ENCODE results near the gene RPUSD4. TPM values are rescaled to one million over a fixed set of nuclear protein-coding genes. Genes with fewer than 3 reads are reported as not detected.

RPUSD4 gene
- total RNA-seq, 4 donors from 2014 or later = 18.3 to 29.6 (median 23.3) TPM

DNA sequence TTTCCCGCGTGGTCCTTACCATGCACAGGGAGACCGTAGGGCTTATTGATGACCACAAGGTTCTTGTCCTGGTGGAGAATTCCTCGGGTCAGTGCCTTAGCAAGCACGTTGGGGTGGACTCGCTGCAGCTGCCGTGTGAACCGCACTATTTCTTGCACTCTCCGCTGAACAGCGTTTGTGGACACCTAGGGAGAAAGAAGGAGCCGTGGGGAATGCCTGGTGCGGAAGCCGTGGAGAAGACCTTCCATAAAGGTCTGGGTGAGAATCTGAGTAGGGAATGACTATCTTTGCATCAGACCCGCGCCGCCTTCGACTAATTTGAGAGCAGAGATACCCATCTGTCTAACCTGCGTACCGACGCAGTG, 597 bp downstream of the RPUSD4 start:
- 5 to 6% methylated on average over 17 to 20 of the region's 20 CpGs for WGBS, 2 donors
- Histone ChIP-seq H3K4me3 (peak overlapping the region; percentile 91 to 96 (median 94)), H3K36me3 (peaks cover 0 to 42% (median 0%) of the 10 kb centered on the region in 3 donors), H3K4me1 (peaks cover 0 to 39% (median 14%) of the 10 kb centered on the region in 4 donors), H3K9me3 (no peaks in the 10 kb centered on the region), H3K27ac (peak overlapping the region in 3 of 4 donors; percentile 21 to 80 (median 76)), H3K27me3 (no peaks in the 10 kb centered on the region)
- no peak for TF ChIP-seq CTCF (IDR thresholded peaks at IDR 0.05)
- TF ChIP-seq EP300 (IDR thresholded peaks at IDR 0.05) = no peak
- TF ChIP-seq POLR2A (IDR thresholded peaks at IDR 0.05) = no peak
- no peak for DNase-seq (ENCODE audit: low spot score in 2 of 2)

DNA sequence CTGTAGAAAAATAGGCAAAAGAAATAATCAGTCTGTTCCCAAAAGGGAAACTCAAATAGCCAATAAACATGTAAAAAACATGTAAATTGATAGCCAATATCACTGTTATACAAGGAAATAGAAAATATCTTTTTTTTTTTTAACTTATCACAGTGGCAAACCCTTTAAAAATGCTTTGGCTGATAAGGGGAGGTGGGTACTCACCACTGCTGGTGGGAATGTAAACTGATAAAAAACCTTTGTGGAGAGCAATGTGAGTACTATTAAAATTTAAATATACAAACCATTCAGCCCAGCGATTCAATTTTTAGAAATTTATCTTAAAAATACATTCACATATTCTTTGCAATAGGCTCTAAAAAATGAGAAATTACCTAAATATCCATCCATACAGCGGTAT, 3.6 kb downstream of the RPUSD4 start:
- Histone ChIP-seq H3K9me3 (no peaks in the 10 kb centered on the region), H3K4me3 (no peak overlapping the region), H3K4me1 (peaks cover 0 to 26% (median 12%) of the 10 kb centered on the region in 4 donors), H3K27ac (no peak overlapping the region), H3K27me3 (no peaks in the 10 kb centered on the region), H3K36me3 (peaks cover 2 to 72% (median 10%) of the 10 kb centered on the region in 3 donors)
- WGBS, 2 donors = 96 to 98% methylated on average over 2 of the region's 2 CpGs
- TF ChIP-seq EP300 (IDR thresholded peaks at IDR 0.05) (no peak), CTCF (IDR thresholded peaks at IDR 0.05) (no peak), POLR2A (IDR thresholded peaks at IDR 0.05) (no peak)
- no peak for DNase-seq (ENCODE audit: low spot score in 2 of 2)

GRCh38 chr11:126205359-126205758, 6.1 kb downstream of the RPUSD4 start:
- no peak for TF ChIP-seq EP300 (IDR thresholded peaks at IDR 0.05)
- TF ChIP-seq POLR2A (IDR thresholded peaks at IDR 0.05) = no peak
- TF ChIP-seq CTCF (IDR thresholded peaks at IDR 0.05) = no peak
- Histone ChIP-seq H3K4me1 (peaks cover 0 to 9% (median under 1%) of the 10 kb centered on the region in 4 donors), H3K36me3 (peaks cover 8 to 97% (median 10%) of the 10 kb centered on the region in 3 donors), H3K27ac (no peak overlapping the region), H3K9me3 (no peaks in the 10 kb centered on the region), H3K27me3 (no peaks in the 10 kb centered on the region), H3K4me3 (no peak overlapping the region)
- WGBS, 2 donors = 96 to 97% methylated on average over 14 of the region's 14 CpGs
- no peak for DNase-seq (ENCODE audit: low spot score in 2 of 2)

DNA sequence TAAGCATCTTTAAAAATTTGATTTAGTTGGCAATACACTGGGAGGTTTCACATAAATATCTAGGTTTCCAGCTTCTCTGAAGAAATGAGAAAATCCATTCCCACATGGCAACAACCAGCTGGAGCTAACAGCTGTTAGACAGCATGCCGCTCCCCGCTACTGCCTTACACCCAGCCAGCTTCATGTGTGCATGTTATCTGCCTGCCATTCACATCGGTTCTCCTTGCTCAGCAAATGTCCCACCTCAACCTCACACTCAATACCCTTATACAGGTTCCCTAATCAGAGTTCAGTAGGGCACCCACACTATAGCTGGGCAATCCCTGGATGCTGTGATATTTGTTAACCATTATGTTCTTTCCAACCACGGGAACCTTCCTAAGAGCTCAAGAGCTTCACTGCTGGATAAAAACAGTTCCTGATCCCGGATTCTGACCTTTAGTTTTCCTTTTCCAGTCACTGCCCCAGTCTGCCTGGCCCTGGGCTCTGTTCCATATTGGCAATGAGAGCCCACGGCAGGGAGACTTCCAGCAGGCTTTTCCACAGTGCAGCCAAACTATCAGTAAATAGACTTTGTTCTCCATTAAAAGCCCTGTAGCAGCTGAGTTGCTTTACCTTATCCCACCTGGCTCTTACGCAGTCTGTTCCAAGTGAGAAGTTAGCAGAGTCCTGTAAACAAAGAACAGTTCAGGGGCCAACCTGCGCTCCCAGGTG, 8.6 kb downstream of the RPUSD4 start:
- Histone ChIP-seq H3K27me3 (no peaks in the 10 kb centered on the region), H3K27ac (no peak overlapping the region), H3K4me3 (no peak overlapping the region), H3K36me3 (peaks cover 8 to 100% (median 16%) of the 10 kb centered on the region in 3 donors), H3K4me1 (no peaks in the 10 kb centered on the region), H3K9me3 (no peaks in the 10 kb centered on the region)
- WGBS, 2 donors = 85 to 88% methylated on average over 8 of the region's 8 CpGs
- DNase-seq (ENCODE audit: low spot score in 2 of 2) = no peak
- no peak for TF ChIP-seq POLR2A (IDR thresholded peaks at IDR 0.05)
- no peak for TF ChIP-seq EP300 (IDR thresholded peaks at IDR 0.05)
- no peak for TF ChIP-seq CTCF (IDR thresholded peaks at IDR 0.05)

GRCh38 chr11:126198648-126199047, 12.8 kb downstream of the RPUSD4 start:
- no peak for DNase-seq (ENCODE audit: low spot score in 2 of 2)
- H3K4me1 ChIP-seq = peaks cover 0 to 3% (median 0%) of the 10 kb centered on the region in 4 donors
- H3K27ac ChIP-seq = no peak overlapping the region
- peaks cover 6 to 90% (median 8%) of the 10 kb centered on the region in 3 donors for H3K36me3 ChIP-seq
- WGBS, 2 donors = 94% methylated on average over 5 of the region's 5 CpGs
- no peak overlapping the region for H3K4me3 ChIP-seq
- TF ChIP-seq EP300 (IDR thresholded peaks at IDR 0.05) (no peak), CTCF (IDR thresholded peaks at IDR 0.05) (no peak), POLR2A (IDR thresholded peaks at IDR 0.05) (no peak)
- no peaks in the 10 kb centered on the region for H3K9me3 ChIP-seq
- H3K27me3 ChIP-seq = no peaks in the 10 kb centered on the region
